SK-N-SH (cell line): ENCODE data around the gene ALDH4A1. TPM values are rescaled to one million over a fixed set of nuclear protein-coding genes. Genes with fewer than 3 reads are reported as not detected.
"Not testable (repeated sequence)": the region's sequence is repeated elsewhere in the genome, so short reads cannot be mapped to it uniquely, and the experiment has no call there.

Experiments used
- CTCF ChIA-PET: fragments of 300-600, 350-600 bp; formaldehyde crosslinking; extraction: SDS; loops from one replicate; lab custom pipeline; 2021; lab: Yijun Ruan, JAX
- POLR2A ChIA-PET: fragments of 350-600 bp; sonication (Branson Sonifier 250); formaldehyde crosslinking; extraction: SDS; loops from one replicate; lab custom pipeline; 2020; ENCODE audit warnings: antibody characterized with exemption, inconsistent platforms; lab: Yijun Ruan, JAX
- DNase-seq: peaks from one replicate; pipeline ENCODE4 v3.0.0; 2012
- H2AFZ ChIP-seq: fragments of 200-600 bp; sonication (generic); 2 replicates; pipeline ENCODE4 v1.8.1; 2016; ENCODE audit warnings: antibody characterized with exemption, mild to moderate bottlenecking, low read depth
- H3F3A ChIP-seq: fragments of 200-600 bp; sonication (generic); replicated peaks from 2 replicates; pipeline ENCODE3; 2016; ENCODE audit warnings: antibody characterized with exemption, mild to moderate bottlenecking; ENCODE audit not compliant: insufficient read depth
- H3K27ac ChIP-seq, 2 experiments: fragments of 200-500 bp in 1 of 2; fragments of 200-600 bp in 1 of 2; sonication (Bioruptor generic) in 1 of 2; sonication (generic), shearing (Covaris generic) in 1 of 2; 2 replicates each; pipeline versions ENCODE4 v1.5.1 to v1.6.1; 2014 to 2016; ENCODE audit warnings: low read depth in 2 of 2, inconsistent platforms in 1 of 2, low read length in 1 of 2, mild to moderate bottlenecking in 1 of 2, mixed read lengths in 1 of 2
- H3K27me3 ChIP-seq: fragments of 200-600 bp; sonication (generic), shearing (Covaris generic); 2 replicates; pipeline ENCODE4 v1.6.1; 2016; ENCODE audit warnings: mixed run types; ENCODE audit not compliant: insufficient read depth
- H3K36me3 ChIP-seq, 2 experiments: fragments of 200-500 bp in 1 of 2; fragments of 200-600 bp in 1 of 2; sonication (Bioruptor generic) in 1 of 2; sonication (generic) in 1 of 2; replicated peaks in 1 of 2; 2 replicates each; pipeline versions ENCODE3 to v1.5.1; 2014 to 2016; ENCODE audit warnings: low read length in 1 of 2, mild to moderate bottlenecking in 1 of 2; ENCODE audit not compliant: insufficient read depth in 2 of 2, control insufficient read depth in 1 of 2
- H3K4me1 ChIP-seq, 2 experiments: fragments of 200-500 bp in 1 of 2; fragments of 200-600 bp in 1 of 2; sonication (Bioruptor generic) in 1 of 2; sonication (generic), shearing (Covaris generic) in 1 of 2; 2 replicates each; pipeline versions ENCODE4 v1.5.1 to v1.6.1; 2014 to 2016; ENCODE audit warnings: low read depth in 1 of 2, low read length in 1 of 2, mixed run types in 1 of 2; ENCODE audit not compliant: insufficient read depth in 2 of 2, control insufficient read depth in 1 of 2
- H3K4me2 ChIP-seq: fragments of 200-600 bp; sonication (generic), shearing (Covaris generic); 2 replicates; pipeline ENCODE4 v1.6.1; 2017; ENCODE audit warnings: mixed run types
- H3K4me3 ChIP-seq, 2 experiments: fragments of 200-500 bp in 1 of 2; fragments of 200-600 bp in 1 of 2; sonication (Bioruptor generic) in 1 of 2; sonication (generic), shearing (Covaris generic) in 1 of 2; 2 replicates each; pipeline versions ENCODE4 v1.5.1 to v1.8.1; 2014 to 2016; ENCODE audit warnings: low read depth in 2 of 2, inconsistent platforms in 1 of 2, low read length in 1 of 2, mild to moderate bottlenecking in 1 of 2, mixed read lengths in 1 of 2, moderate library complexity in 1 of 2
- H3K79me2 ChIP-seq: fragments of 200-600 bp; sonication (generic); 2 replicates; pipeline ENCODE4 v1.8.1; 2017; ENCODE audit warnings: mild to moderate bottlenecking; ENCODE audit not compliant: insufficient read depth
- H3K9ac ChIP-seq: fragments of 200-600 bp; sonication (generic); 2 replicates; pipeline ENCODE4 v1.6.1; 2017; ENCODE audit warnings: mixed run types
- H3K9me2 ChIP-seq: fragments of 200-600 bp; sonication (generic); 2 replicates; pipeline ENCODE4 v1.6.1; 2017; ENCODE audit warnings: mixed run types
- H3K9me3 ChIP-seq: fragments of 200-600 bp; sonication (generic); 2 replicates; pipeline ENCODE4 v1.6.1; 2017; ENCODE audit warnings: mixed run types, mild to moderate bottlenecking, moderate library complexity
- H4K20me1 ChIP-seq: fragments of 200-600 bp; sonication (generic); 2 replicates; pipeline ENCODE4 v1.6.1; 2017; ENCODE audit warnings: mild to moderate bottlenecking, mixed run types; ENCODE audit not compliant: insufficient read depth
- CHD2 ChIP-seq: fragments of 150-350 bp; IDR thresholded peaks from 2 replicates; pipeline ENCODE4 v1.6.1; 2018; ENCODE audit warnings: low read length; ENCODE audit not compliant: partially characterized antibody
- FOSL2 ChIP-seq: IDR thresholded peaks from 2 replicates; pipeline ENCODE4 v1.4.0; 2012; ENCODE audit warnings: low read depth, mild to moderate bottlenecking, moderate library complexity, borderline replicate concordance
- FOXJ3 ChIP-seq: sonication (generic); formaldehyde crosslinking; IDR thresholded peaks from 2 replicates; pipeline ENCODE4 v1.5.1; 2020; ENCODE audit warnings: mild to moderate bottlenecking, missing genetic modification reagents
- GATA2 ChIP-seq: sonication (generic); formaldehyde crosslinking; IDR thresholded peaks from 2 replicates; pipeline ENCODE4 v1.5.0; 2020; ENCODE audit warnings: mild to moderate bottlenecking, missing genetic modification reagents
- MAX ChIP-seq: IDR thresholded peaks from 2 replicates; pipeline ENCODE4 v1.4.0; 2012; ENCODE audit warnings: low read depth
- MEF2A ChIP-seq: IDR thresholded peaks from 2 replicates; pipeline ENCODE4 v1.4.0; 2012; ENCODE audit warnings: low read depth, borderline replicate concordance
- NFIC ChIP-seq: IDR thresholded peaks from 2 replicates; pipeline ENCODE4 v1.4.0; 2012; ENCODE audit warnings: borderline replicate concordance
- NRF1 ChIP-seq: IDR thresholded peaks from 2 replicates; pipeline ENCODE4 v1.6.1; 2012; ENCODE audit warnings: low read depth, mild to moderate bottlenecking, low read length
- PBX3 ChIP-seq: IDR thresholded peaks from 2 replicates; pipeline ENCODE4; 2012
- RAD21 ChIP-seq: IDR thresholded peaks from 2 replicates; pipeline ENCODE4 v1.6.1; 2012; ENCODE audit warnings: mild to moderate bottlenecking, low read length
- RCOR1 ChIP-seq: fragments of 150-350 bp; IDR thresholded peaks from 2 replicates; pipeline ENCODE4 v1.6.1; 2017; ENCODE audit warnings: antibody characterized with exemption, low read length
- SIN3A ChIP-seq: IDR thresholded peaks from 2 replicates; pipeline ENCODE4 v1.6.1; 2012; ENCODE audit warnings: low read depth, mild to moderate bottlenecking, low read length, moderate library complexity, borderline replicate concordance
- TCF12 ChIP-seq: IDR thresholded peaks from 2 replicates; pipeline ENCODE4 v1.4.0; 2012
- USF1 ChIP-seq: IDR thresholded peaks from 2 replicates; pipeline ENCODE4 v1.4.0; 2012; ENCODE audit warnings: low read depth, borderline replicate concordance
- USF2 ChIP-seq: fragments of 150-350 bp; IDR thresholded peaks from 2 replicates; pipeline ENCODE4 v1.6.1; 2017; ENCODE audit warnings: antibody characterized with exemption, low read length, low read depth, borderline replicate concordance
- ZBTB33 ChIP-seq: IDR thresholded peaks from 2 replicates; pipeline ENCODE4 v1.4.0; 2012; ENCODE audit warnings: low read depth, borderline replicate concordance
- WGBS: methylation state at CpG from one replicate; pipeline ENCODE4 v1.1.6; 2017; ENCODE audit warnings: low lambda C conversion rate; 5-methylcytosine and 5-hydroxymethylcytosine counted together
- polyA plus RNA-seq, 3 experiments: library from polyadenylated mRNA; depleted of rRNA; stranded (reverse); fragments of >200 nt; gene quantifications; 2 replicates each; pipeline ENCODE4 v1.2.3, GENCODE V29; 2012

Gene ALDH4A1
- polyA plus RNA-seq, 1 of the 3 experiments (the other 2 are of a cell fraction): 18.5 TPM

- no peak for TF ChIP-seq ZBTB33
- TF ChIP-seq USF1: no peak
- TF ChIP-seq RAD21: no peak
Observed at GRCh38 chr1:18871401-18872070, 30.8 kb downstream of the ALDH4A1 start (continued).

- Histone ChIP-seq H4K20me1 (no peaks in the 10 kb centered on the region), H3K79me2 (no peaks in the 10 kb centered on the region)
- TF ChIP-seq NFIC (no peak), USF2 (no peak), NRF1 (no peak), FOXJ3 (CRISPR knock-in tag) (no peak), PBX3 (no peak), MEF2A (no peak), RCOR1 (no peak), CHD2 (no peak), GATA2 (CRISPR knock-in tag) (no peak), TCF12 (no peak), MAX (no peak), SIN3A (no peak), ZBTB33 (no peak), FOSL2 (no peak)
- TF ChIP-seq, all 33 proteins: peak for 0
- Histone ChIP-seq H3K4me1 (no peaks in the 10 kb centered on the region; a peak in 1 of 4 replicates), H3K9ac (no peak overlapping the region), H3K36me3 (no peaks in the 10 kb centered on the region), H3K9me3 (no peaks in the 10 kb centered on the region), H3K4me3 (no peak overlapping the region), H3K9me2 (no peaks in the 10 kb centered on the region), H3F3A (no peaks in the 10 kb centered on the region), H2AFZ (no peak overlapping the region), H3K27ac (no peak overlapping the region), H3K4me2 (no peak overlapping the region), H3K27me3 (peaks cover 12% of the 10 kb centered on the region; the same call in 1 of the 2 replicates)
- ChIA-PET POLR2A (no interaction called here), CTCF (interaction anchor here (25.9 kb wide), 1 partner anchor 273 kb away, joined by 350 read pairs; no protein-coding TSS in a partner anchor)
- WGBS: 100% methylated on average over 4 of the region's 10 CpGs
- no peak for DNase-seq
Observed at GRCh38 chr1:18870957-18871356, 31.4 kb downstream of the ALDH4A1 start.

- H3K9me2 ChIP-seq, POLR2A ChIA-PET, H2AFZ ChIP-seq, H4K20me1 ChIP-seq, H3K4me1 ChIP-seq, H3K36me3 ChIP-seq, H3K4me2 ChIP-seq, H3K9me3 ChIP-seq, H3K9ac ChIP-seq, DNase-seq, H3K79me2 ChIP-seq, H3K4me3 ChIP-seq, H3K27ac ChIP-seq, H3F3A ChIP-seq: not testable (repeated sequence)
- peaks cover 12% of the 10 kb centered on the region; the same call in 1 of the 2 replicates for H3K27me3 ChIP-seq
- 65% methylated on average over 3 of the region's 3 CpGs for WGBS
- CTCF ChIA-PET: interaction anchor here (25.9 kb wide), 1 partner anchor 272 kb away, joined by 350 read pairs; no protein-coding TSS in a partner anchor
Observed at GRCh38 chr1:18870595-18870865, 31.8 kb downstream of the ALDH4A1 start.
